C1 segment of cervical spinal cord (tissue), 14 donors: ENCODE measurements around the gene VPS37C.
"Not testable (repeated sequence)": the region's sequence is repeated elsewhere in the genome, so short reads cannot be mapped to it uniquely, and the experiment has no call there.

ENCODE experiments used
- DNase-seq, 14 donors: peaks; one replicate each; lab custom pipeline; 2025; lab: John Stamatoyannopoulos, UW

Gene VPS37C

DNA sequence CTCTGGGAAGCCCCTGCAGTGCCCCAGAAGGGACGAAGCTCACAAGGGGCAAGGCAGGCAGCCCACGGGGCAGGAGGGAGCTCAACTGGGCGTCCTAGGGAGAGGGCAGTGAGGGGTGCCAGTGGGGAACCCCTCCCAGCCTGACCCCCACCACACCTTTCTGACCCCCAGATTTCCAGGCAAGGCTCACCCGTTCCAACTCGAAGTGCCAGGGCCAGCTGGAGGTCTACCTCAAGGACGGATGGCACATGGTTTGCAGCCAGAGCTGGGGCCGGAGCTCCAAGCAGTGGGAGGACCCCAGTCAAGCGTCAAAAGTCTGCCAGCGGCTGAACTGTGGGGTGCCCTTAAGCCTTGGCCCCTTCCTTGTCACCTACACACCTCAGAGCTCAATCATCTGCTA, 43.2 kb downstream of the VPS37C start:
- no peak for DNase-seq

DNA sequence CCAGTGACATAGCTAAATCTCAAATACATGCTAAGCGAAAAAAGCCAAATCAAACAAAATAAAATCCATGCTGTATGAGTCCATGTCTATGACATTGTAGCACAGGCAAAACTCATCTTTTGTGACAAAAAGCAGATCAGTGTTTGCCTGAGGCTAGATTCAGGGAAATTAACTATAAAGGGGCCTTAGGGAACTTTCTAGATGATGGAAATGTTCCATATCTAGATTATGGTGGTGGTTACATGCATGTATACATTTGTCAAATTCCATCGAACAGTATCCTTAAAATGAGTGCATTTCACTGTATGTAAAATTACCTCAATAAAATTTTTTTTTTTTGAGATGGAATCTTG, 44.1 kb downstream of the VPS37C start:
- no peak for DNase-seq

DNA sequence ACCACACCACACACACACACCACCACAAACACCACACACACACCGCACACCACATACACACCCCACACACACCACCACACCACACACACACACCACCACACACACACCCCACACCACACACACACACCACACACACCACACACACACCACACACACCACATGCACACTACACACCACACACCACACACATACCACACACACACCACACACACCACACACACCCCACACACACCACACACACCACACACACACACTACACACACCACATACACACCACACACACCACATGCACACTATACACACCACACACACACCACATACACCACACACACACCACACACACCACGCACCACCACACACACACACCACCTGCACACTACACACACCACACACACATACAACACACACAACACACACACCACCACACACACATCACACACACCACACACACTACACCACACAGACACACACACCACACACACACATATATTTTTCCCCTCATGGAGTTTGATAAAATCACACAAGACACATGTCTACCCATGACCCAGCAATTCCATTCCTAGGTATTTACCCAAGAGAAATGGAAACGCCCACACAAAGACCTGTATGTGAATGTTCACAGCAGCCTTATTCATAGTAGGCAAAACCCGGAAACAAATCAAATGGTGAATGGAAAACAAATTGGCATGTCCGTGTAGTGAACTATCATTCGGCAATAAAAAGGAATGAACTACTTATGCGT, 44.6 kb downstream of the VPS37C start:
- DNase-seq, result no peak

DNA sequence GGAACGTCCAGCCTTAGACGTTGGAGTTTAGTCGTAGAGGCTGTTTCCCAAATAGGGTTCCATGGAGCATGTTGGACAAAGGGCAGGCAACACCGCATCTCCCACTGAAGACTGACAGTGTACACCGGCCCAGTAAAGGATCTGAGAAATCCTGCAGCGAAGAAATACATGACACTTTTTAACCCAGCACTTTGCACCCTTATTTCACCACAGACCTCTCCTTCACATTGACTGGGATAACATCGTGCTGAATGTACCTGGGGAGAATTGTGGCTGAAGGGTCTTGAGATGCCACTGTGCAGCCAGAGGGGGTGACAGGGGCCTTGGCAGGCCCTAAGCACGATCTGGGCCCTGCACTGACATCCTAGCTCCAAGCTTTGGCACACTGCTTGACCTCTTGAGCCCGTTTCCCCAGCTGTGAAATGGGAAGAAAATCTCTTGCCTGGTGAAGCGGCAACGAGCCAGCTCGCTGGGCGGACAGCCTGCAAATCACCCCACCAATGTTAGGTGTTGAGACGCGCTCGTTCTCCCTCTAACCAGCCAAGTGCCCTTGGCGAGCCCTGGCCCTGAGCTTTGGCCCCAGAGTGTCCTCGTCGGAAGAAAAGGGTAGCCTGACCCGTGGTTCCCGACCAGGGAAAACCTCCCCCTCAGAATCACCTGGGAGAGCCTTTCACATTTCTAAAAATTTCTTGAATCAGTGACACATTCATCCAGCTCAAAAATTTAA, 45.6 kb downstream of the VPS37C start:
- DNase-seq, result no peak

DNA sequence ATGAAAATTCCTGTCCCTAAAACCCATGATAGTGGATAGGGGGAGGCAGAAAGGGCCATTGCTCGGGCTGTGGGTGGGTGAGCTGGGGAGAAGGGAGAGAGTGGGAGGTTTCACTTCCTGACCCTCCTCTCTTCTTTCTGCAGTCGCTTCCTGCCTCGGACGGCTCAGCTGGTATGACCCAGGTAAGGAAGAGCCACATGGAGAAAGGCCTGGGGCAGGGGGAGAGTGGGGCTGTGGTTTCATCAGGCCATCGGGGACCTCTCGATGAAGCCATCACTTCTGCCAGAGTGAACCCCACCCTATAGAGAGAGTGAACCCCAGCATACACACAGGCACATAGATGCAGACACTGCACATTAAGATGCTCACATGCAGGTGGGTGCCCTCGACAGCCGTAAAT, 46.3 kb downstream of the VPS37C start:
- DNase-seq, result no peak

DNA sequence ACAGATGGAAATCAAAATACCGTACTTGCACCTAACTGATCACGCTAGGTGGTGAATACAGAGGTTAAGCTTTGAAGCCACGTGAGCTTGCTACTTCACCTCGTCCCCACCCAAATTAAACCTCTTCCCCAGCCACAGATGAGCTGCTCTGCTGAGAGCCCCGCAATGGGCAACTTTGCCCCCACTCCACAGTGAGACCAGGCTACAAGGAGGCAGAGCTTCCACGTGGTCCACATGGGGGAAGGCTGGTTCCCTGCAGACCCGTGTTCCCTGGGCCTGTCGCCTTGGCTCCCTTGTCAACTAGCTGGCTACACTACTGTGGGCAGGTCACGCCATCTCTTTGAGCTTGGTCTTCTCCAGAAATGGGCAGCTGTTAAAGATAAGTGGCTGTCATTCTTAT, 48.0 kb downstream of the VPS37C start:
- DNase-seq, result no peak

DNA sequence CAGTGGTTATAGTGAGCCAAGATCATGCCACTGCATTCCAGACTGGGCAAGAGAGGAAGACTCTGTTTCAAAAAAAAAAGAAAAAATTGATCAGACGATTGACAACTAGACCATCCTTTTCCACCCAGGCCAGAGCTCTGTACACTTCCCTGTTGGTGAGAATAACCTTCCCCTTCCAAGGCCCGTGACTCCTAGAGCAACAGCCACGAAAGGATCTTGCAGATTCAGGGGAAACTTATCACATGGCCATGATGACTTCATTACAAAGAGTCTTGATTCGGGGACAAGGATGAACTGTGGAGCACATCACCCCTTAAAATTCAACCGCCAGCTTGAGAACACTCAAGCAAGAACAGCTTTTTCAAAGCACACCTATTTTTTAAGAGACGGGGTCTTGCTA, 48.7 kb downstream of the VPS37C start:
- DNase-seq, result no peak

DNA sequence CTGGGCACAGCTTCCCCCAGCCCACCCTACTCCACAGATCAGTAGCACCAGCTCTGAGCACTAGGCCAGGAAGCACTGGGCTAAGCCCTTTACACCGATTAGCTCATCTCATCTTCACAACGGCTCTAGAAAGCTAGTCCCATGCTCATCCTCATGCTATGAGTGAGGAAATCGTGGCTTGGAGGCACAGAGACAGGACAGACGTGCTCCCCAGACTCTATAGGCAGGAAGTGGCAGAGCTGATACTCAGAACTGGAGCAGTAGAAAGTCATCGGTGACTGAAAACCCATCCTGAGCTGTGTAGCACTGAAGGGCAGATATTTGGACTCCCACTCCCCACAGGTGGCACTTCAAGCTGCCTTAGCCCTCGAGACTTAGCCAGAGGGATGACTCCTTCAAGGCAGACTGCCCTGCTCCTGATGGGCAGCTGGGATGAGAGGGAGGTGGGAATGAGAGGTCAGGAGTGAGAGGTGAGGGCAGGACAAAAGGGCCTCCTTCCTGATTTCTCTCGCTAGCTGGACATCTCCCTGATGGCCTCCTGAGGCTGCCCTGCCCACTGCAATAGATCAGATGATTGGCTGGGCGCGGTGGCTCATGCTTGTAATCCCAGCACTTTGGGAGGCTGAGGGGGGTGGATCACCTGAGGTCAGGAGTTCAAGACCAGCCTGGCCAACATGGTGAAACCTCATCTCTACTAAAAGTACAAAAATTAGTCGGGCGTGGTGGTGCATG, 49.3 kb downstream of the VPS37C start:
- no peak for DNase-seq

DNA sequence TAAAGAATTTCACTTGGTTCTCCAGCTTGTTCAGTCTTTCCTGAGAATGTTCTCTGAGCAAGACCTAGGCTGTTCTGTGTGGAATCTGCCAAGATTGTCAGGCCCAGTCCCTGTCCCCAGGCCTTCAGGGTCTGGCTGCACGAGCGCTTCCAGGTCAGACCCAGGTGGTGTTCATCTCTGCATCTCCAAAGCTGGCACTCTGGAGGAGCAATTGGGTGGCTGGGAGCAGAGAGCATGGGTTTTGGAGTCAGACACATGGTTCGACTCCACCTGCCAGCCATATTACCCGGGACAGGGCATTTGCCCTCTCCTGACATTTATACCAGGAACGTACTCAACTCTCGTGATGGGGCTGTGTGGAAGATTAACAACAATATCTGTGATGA, 50.2 kb downstream of the VPS37C start:
- DNase-seq, result no peak

DNA sequence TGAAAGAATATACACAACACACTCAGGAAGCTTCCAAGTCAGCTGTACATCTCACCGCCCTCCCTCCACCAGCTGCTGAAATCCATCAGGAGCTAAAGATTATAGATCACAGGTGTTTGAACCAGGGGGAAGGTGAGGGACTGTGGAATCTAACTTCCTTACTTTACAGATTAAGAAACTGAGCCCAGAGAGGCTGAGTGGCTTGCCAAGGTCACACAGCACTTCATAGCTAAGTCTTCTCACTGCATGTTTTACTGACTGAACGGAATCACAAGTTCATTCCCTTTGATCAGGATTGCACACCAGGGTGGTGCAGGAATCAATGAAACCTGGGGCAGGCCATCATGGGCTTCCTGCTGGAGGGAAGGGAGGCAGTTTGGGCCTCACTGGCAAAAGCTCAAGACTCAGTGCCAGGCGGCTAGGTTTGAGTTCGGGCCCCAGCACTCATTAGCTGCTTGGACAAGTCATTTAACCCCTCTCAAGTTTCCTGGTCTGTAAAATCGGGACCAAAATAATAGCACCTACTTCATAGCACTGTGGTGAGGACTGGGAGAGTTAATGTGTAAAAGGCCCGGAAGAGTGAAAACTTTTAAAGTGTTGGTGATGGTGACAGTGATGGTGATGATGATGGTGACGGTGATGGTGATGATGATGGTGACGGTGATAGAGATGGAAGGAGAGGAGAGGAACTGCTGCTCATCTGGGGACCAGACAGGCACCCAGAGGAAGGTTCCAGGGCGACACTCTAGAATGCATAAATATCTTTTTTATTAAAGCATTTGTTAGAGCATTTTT, 50.8 kb downstream of the VPS37C start:
- no peak for DNase-seq

DNA sequence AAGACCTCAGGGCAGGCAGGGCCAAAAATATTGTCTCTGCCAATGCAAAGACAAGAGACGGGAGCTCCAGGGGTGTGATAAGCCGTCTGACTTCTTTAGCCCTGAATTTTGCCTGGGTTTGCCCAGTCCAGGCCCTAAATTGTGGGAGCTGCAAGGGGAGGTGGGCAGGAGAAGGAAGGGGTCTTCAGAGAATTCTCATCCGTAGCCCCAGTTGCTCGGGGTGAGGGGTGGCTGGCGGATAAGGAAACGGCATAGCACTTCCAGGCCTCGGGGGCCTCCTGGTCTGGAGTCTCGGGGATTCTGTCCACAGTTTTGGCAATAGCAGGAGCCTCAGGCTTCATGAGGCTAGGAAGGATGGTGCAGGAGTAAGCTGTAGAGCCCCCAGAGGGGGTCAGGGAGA, 51.6 kb downstream of the VPS37C start:
- DNase-seq, result no peak

DNA sequence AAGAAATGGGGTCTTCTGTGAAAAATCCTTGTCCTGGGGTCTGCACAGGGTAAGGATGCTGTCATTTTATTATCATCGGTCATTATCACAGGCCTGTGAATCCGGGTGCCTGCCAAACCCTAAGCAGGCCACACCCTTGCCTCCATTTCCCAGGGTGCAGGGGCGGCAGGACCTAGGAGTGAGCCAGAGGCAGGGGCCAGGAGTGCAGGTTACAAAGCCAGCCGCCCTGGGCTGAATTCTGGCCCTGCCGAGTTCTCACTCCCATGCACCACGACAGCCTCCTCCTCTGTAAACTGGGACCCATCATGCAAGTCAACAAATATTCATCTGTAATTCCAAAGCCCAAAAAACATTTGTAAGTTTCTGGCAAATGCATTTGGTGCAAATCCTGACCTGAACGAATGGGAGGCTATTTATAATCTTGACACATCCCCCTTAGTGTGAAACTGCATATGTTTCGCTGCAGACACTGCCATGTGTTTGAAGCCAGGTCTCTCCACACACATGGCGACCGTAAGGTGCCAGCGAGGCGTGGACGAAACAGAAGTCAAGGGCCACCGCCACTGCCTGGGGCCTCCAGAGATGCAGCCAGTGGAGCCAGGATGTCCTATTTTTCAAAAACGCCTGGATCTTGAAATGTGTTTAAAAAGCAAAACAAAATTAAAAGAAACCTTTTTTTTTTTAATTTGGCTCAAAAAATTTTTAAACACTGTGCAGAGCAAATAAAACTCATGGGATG, 52.2 kb downstream of the VPS37C start:
- DNase-seq, result no peak

DNA sequence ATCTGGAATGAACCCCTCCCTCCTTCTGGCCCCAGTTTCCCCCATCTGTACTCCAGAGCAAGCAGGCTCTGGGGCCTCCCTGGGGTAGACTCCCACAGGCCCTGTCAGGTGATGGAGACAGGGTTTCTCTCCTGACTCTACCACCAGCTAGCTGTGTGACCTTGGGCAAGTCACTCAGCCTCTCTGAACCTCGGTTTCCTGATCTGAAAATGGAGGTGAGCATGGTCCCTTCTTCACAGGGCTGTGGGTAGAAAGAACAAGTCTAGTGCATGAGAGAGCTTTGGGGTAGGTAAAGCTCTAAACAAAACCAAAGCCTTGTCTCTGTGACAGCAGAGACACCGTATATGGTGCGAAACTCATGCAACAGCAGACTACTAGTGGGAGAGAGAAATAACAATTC, 53.3 kb downstream of the VPS37C start:
- DNase-seq, result no peak

DNA sequence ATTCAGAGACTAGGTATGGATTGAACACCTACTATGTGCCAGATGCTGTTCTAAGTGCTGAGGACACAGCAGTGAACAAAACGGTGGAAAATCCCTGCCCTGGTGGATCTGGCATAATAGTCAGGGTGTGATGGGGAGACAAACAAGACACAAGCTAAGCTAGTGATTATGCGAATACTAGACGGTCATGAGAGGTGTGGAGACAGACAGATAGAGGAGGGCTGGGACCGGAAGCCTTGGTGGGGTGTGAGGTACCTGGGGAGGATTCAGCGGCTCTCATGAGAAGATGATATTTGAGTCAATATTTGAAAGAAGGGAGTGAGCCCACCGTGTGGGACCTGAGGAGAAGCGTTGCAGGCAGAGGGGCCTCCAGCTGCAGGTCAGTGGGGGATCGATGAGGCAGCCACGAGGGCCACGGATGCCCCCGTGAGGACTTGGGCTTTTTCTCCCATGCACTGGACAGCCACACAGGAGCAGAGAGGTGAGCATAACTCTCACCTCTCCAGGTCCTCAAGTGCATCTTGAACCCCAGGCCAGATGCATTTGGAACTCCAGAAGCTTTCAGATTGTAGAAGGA, 54.2 kb downstream of the VPS37C start:
- DNase-seq, result no peak

DNA sequence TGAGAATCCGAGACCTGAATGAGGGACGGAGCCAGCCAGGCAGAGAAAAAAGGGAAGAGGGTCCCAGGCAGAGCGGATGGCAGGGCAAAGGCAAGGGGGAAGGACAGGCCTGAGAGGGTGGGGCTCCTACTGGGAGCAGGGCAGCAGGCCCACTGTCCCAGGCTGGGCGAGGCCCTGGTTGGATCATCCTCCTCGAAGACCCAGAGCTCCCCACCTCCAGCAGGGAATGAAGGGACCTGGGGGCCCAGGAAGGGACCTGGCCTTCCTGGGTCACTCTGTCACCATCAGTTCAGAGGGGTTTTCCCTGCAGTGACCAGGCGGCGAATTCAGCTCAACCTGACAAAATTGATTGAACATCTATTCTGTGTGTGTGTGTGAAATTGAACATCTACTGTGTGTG, 54.9 kb downstream of the VPS37C start:
- no peak for DNase-seq

DNA sequence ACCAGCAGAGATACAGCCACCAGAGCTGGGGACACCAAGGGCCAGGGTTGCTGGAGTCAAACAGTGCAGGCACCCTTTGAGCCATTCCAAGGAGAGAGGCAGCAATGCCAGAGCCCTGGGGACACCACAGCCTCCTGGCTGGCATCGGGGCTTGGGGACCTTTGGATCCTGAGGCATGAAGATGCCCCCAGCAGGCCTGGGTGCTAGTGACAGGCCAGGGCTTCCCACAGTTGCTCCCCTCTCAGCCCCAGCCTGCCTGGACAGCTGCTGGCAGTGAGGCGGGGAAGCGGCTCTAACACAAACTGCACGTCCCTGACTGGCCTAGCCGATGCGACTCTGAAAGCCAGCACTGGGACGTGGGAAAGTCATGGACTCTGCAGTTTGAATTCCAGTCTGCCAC, 56.3 kb downstream of the VPS37C start:
- DNase-seq, result no peak

DNA sequence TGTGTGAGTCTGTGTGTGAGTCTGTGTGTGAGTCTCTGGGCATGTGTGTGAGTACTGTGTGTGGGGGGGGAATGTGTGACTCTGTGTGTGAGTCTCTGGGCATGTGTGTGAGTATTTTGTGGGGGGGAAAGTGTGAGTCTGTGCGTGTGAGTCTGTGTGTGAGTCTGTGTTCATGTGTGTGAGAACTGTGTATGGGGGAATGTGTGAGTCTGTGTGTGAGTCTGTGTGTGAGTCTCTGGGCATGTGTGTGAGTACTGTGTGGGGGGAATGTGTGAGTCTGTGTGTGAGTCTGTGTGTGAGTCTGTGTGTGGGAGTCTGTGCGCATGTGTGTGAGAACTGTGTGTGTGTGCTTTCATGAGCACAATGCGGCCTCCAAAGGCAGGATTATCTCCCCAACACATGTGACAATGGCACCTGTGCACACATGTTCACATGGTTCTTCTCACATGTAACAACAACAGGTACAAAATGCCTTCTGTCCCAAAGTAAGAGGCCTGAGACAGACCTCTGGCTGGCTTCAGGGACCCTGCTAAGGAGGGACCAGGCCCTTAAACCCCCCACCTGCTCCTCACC, 57.3 kb downstream of the VPS37C start:
- no peak for DNase-seq

DNA sequence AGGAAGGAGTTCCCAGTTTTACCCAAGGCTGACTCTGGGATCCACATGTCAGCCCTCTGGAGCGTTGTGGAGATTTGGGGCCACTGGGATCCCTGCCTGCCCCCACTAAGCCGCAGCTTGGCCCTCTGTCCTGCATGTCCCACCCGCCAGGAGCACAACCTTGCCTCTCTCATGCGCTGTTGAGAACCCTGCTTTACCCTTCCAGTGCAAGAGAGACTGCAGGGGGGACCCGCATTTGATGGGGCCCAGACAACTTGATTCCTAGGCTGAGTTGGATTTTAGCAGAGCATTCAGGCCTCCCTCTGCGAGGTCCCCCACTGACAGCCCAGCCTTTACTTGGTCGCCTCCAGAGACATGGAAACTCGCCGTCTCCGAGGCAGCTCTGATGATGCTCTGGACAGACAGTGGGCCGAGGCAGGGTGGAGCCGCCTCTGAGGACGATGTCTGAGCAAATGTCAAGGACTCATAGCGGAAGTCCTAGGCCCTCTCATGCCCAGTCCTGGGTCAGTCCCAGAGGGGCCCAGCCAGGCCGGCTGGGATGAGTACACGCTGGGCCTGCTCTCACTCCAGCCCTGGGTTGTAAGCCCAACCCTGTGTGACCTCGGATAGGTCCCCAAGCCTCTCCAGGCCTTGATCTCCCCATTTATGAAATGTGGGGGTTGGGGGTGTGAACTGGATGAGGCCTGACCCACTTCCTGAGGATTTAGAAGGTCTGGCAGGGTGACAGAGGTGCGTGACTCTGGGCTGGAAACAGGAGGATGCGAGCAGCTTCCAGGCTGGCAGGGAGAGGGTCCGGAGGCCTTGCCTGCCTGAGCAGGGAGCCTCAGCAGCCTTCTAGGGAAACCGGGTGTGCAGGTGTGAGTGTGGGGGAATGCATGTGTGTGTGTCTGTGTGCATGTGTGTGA, 58.3 kb downstream of the VPS37C start:
- no peak for DNase-seq

DNA sequence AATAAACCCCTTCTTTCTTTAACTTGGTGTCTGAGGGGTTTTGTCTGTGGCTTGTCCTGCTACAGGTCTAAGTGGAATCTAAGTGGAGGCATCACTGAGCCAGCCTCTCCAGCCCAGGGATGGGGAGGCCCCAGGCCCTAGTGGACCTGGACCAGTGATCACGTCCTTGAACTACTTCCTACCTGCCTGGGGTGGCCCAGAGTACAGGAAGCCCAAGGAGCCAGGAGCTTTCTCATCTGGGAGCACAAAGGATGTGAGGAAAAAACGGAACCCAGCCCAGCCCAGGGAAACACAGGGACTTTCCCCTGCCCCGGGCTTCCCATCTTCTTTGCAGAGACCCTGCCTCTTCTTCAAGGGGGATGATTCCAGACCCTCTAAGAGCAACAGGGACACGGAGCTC, 62.4 kb downstream of the VPS37C start:
- no peak for DNase-seq

DNA sequence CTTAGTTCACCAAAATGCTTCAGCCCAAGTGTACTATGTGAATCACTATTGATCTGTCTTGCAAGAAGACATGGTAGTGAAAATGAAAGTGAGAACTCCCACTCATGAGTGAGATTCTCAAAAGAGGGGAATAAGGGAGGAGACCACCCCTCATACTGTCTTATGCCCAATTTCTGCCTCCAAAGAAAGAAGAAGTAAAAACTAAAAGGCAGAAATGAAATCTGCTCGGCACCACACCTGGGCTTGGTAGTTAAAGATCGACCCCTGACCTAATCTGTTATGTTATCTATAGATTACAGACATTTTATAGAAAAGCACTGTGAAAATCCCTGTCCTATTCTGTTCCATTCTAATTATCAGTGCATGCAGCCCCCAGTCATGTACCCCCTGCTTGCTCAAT, 63.0 kb downstream of the VPS37C start:
- not testable (repeated sequence) for DNase-seq
